Sigmoid colon (tissue), 4 donors: Measurements from ENCODE around the gene RHOC.

Experiments
- CTCF ChIP-seq, 4 experiments: fragments of 450-650 bp in 3 of 4; fragments of 200-600 bp in 1 of 4; IDR thresholded peaks; one replicate each; pipeline ENCODE4 v1.5.1; 2016 to 2019; ENCODE audit warnings: antibody characterized with exemption in 4 of 4, mild to moderate bottlenecking in 3 of 4, moderate library complexity in 2 of 4
- EP300 ChIP-seq, 4 donors: sonication (generic); formaldehyde crosslinking; IDR thresholded peaks; one replicate each; pipeline ENCODE4 v1.6.1; 2017; ENCODE audit warnings: antibody characterized with exemption in 4 of 4
- POLR2A ChIP-seq, 2 donors: fragments of 450-650 bp; IDR thresholded peaks; one replicate each; pipeline ENCODE4 v1.6.1; 2016; ENCODE audit warnings: antibody characterized with exemption in 2 of 2, mild to moderate bottlenecking in 2 of 2, moderate library complexity in 2 of 2

- TF ChIP-seq POLR2A (IDR thresholded peaks at IDR 0.05) (no peak), CTCF (IDR thresholded peaks at IDR 0.05) (no peak), EP300 (IDR thresholded peaks at IDR 0.05) (no peak)
These were observed 12.8 kb upstream of the RHOC start for GRCh38 chr1:112719706-112720105.
